Left ventricle myocardium inferior (tissue), 1 donor: Measurements from ENCODE around the gene SLC66A2. TPM values are rescaled to one million over a fixed set of nuclear protein-coding genes. Genes with fewer than 3 reads are reported as not detected.

ENCODE experiments used
- DNase-seq: peaks from one replicate; pipeline ENCODE4 v3.0.0-alpha.2; 2020
- H3K27ac ChIP-seq: fragments of 200-600 bp; replicated peaks from 2 replicates; pipeline ENCODE4 v1.8.0; 2021
- H3K27me3 ChIP-seq: fragments of 200-600 bp; 2 replicates; pipeline ENCODE4 v1.8.0; 2021; ENCODE audit warnings: low read depth
- H3K36me3 ChIP-seq: fragments of 200-600 bp; 2 replicates; pipeline ENCODE4 v1.8.0; 2021
- H3K4me1 ChIP-seq: fragments of 200-600 bp; 2 replicates; pipeline ENCODE4 v1.8.0; 2021
- H3K4me3 ChIP-seq: fragments of 200-600 bp; 2 replicates; pipeline ENCODE4 v1.8.0; 2021; ENCODE audit warnings: mild to moderate bottlenecking, moderate library complexity
- H3K9me3 ChIP-seq: fragments of 200-600 bp; replicated peaks from 2 replicates; pipeline ENCODE4 v1.8.0; 2021
- CTCF ChIP-seq: fragments of 200-600 bp; IDR thresholded peaks from 2 replicates; pipeline ENCODE4 v1.8.0; 2021; ENCODE audit warnings: antibody characterized with exemption, mild to moderate bottlenecking, borderline replicate concordance
- intact Hi-C: fragments of 100-400 bp; cut with micrococcal nuclease; formaldehyde crosslinking; loops from one replicate; pipeline ENCODE4 v1.11.0; 2022
- total RNA-seq: library from RNA; stranded (reverse); fragmentation: NEBNext Ultra II Directional; extraction: Animal tissue kit (Norgen Biotek cat#: 25700); gene quantifications from one replicate; pipeline ENCODE4 v1.2.1, GENCODE V29; 2021
- donor health status: DM: no; HTN: yes; CAD: no; lungs with severe emphysema.

The SLC66A2 gene
- total RNA-seq, 1 donor from 2014 or later = 27.4 TPM

- no peak for TF ChIP-seq CTCF
- Histone ChIP-seq H3K27me3 (no peaks in the 10 kb centered on the region), H3K4me3 (no peak overlapping the region), H3K36me3 (peaks cover 35% of the 10 kb centered on the region), H3K27ac (no peak overlapping the region), H3K4me1 (no peaks in the 10 kb centered on the region), H3K9me3 (no peaks in the 10 kb centered on the region)
- no peak for DNase-seq
- intact Hi-C loops = no loop called here
Measured at GRCh38 chr18:79905389-79905911, 46.0 kb downstream of the SLC66A2 start.

- Histone ChIP-seq H3K27ac (no peak overlapping the region), H3K27me3 (no peaks in the 10 kb centered on the region), H3K36me3 (peaks cover 35% of the 10 kb centered on the region), H3K4me3 (no peak overlapping the region), H3K4me1 (no peaks in the 10 kb centered on the region), H3K9me3 (peaks cover 6% of the 10 kb centered on the region)
- no peak for DNase-seq
- no peak for TF ChIP-seq CTCF
- intact Hi-C loops = no loop called here
Measured at GRCh38 chr18:79904357-79905147, 46.9 kb downstream of the SLC66A2 start.

GRCh38 chr18:79903787-79904356 is 47.6 kb downstream of the SLC66A2 start:
- intact Hi-C loops = no loop called here
- Histone ChIP-seq H3K4me1 (no peaks in the 10 kb centered on the region), H3K9me3 (peaks cover 13% of the 10 kb centered on the region), H3K27ac (no peak overlapping the region), H3K36me3 (peaks cover 34% of the 10 kb centered on the region), H3K27me3 (no peaks in the 10 kb centered on the region), H3K4me3 (no peak overlapping the region)
- DNase-seq = no peak
- no peak for TF ChIP-seq CTCF

- Histone ChIP-seq H3K27ac (no peak overlapping the region), H3K27me3 (no peaks in the 10 kb centered on the region), H3K4me1 (no peaks in the 10 kb centered on the region), H3K9me3 (peaks cover 20% of the 10 kb centered on the region), H3K4me3 (no peak overlapping the region), H3K36me3 (peaks cover 29% of the 10 kb centered on the region)
- no peak for DNase-seq
- intact Hi-C loops = no loop called here
- no peak for TF ChIP-seq CTCF
Measured at GRCh38 chr18:79903071-79903635, 48.3 kb downstream of the SLC66A2 start.

GRCh38 chr18:79902640-79903039 is 48.8 kb downstream of the SLC66A2 start:
- Histone ChIP-seq H3K27ac (no peak overlapping the region), H3K9me3 (peaks cover 22% of the 10 kb centered on the region), H3K36me3 (peaks cover 28% of the 10 kb centered on the region), H3K4me3 (no peak overlapping the region), H3K27me3 (no peaks in the 10 kb centered on the region), H3K4me1 (no peaks in the 10 kb centered on the region)
- no peak for DNase-seq
- TF ChIP-seq CTCF = no peak
- intact Hi-C loops = no loop called here
